ENCODE data around the gene PARPBP.

DNA sequence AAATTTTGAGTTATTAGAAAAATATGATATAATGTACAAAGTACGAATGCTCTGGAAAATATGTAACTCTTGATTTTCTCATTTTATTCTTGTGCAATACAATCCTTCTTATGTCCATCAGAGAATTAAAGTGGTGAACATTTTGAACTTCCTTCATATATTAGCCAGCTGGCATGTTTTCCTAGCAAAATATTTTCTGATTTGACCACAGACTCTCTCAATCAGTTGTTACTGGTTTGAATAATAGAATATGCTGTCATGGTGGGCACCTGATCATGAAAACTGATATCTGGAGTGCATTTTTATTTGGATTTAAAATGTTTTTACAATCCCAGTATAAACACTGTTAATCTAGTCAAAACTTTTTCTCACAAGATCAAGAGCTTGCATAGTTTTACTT is 24.2 kb downstream of the PARPBP start:
- TF ChIP-seq EP300 (IDR thresholded peaks at IDR 0.05): no peak
- no peak for TF ChIP-seq POLR2A (IDR thresholded peaks at IDR 0.05; ENCODE audit: low read depth)
